Activated CD8-positive, alpha-beta memory T cell treated with anti-CD3 and anti-CD28 coated beads, Interleukin-2, amount 50 U/mL, for 24 hours (primary cell): Measurements from ENCODE around the gene CNOT11.

ENCODE experiments used
- DNase-seq: peaks from one replicate; pipeline ENCODE4 v3.0.0-alpha.2; 2020; ENCODE audit errors: extremely low read depth

The CNOT11 gene

GRCh38 chr2:101278925-101279324, 26.2 kb downstream of the CNOT11 start:
- DNase-seq, result no peak

- DNase-seq, result no peak
Observed at GRCh38 chr2:101281482-101281881, 28.8 kb downstream of the CNOT11 start.

- no peak for DNase-seq
Observed at GRCh38 chr2:101282980-101283379, 30.3 kb downstream of the CNOT11 start.

GRCh38 chr2:101286684-101287083, 34.0 kb downstream of the CNOT11 start:
- DNase-seq, result no peak

DNA sequence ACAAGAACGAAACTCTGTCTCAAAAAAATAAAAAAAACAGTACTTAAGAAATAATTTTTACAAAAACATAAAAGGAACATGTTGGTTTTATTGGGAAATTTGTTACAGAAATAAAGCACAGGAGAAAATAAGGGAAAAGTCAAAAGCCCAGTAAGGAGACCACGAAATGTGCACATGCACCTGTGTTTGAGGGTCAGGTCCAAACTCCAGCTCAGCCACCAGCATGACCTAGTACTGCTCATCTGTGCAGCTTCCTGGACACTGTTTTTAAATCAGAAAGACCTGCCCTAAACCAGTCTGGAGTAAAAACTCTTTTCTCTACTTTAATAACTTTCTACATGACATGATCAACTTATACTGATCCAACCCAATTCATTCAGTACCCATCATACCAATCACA, 34.6 kb downstream of the CNOT11 start:
- DNase-seq, result no peak

GRCh38 chr2:101290711-101291110, 38.0 kb downstream of the CNOT11 start:
- no peak for DNase-seq

GRCh38 chr2:101291973-101292372, 39.3 kb downstream of the CNOT11 start:
- no peak for DNase-seq

GRCh38 chr2:101293544-101293943, 40.9 kb downstream of the CNOT11 start:
- DNase-seq, result no peak

DNA sequence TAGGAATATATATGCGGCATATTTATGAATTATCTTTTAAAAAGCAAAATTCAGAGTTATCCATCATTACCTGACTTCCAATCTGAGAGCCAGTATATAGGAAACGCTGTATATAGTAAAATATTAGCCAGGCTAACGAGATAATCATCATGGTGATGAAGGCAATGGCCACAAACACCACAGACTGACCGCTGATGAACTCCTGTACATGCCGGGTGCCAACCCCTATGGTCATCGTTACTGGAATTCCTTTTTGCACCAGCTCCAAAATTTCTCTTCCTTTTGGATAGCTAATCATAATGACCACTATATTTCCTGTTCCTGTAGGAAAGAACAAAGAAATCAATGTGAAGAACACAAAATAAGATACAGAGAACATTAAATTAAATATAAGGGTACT, 42.2 kb downstream of the CNOT11 start:
- no peak for DNase-seq

GRCh38 chr2:101295895-101296294, 43.2 kb downstream of the CNOT11 start:
- no peak for DNase-seq

DNA sequence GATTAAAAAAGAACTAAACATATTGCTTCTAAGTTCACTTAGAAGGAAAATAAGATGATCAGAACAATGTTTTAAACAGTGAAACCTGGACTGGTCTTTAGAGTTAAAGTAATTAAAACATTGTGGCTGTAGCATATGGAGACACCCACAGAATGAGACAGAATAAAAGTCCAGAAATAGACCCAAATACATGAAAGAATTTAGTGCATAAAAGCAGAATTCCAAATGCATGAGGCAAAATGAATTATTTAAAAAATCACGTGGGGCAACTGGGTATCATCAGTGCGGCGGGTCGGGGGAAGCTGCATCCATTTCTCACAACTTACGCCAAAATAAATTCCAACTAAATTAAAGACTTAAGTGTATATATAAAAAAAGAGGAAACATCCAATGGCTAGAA, 43.7 kb downstream of the CNOT11 start:
- no peak for DNase-seq

GRCh38 chr2:101297383-101297782, 44.7 kb downstream of the CNOT11 start:
- DNase-seq, result no peak

DNA sequence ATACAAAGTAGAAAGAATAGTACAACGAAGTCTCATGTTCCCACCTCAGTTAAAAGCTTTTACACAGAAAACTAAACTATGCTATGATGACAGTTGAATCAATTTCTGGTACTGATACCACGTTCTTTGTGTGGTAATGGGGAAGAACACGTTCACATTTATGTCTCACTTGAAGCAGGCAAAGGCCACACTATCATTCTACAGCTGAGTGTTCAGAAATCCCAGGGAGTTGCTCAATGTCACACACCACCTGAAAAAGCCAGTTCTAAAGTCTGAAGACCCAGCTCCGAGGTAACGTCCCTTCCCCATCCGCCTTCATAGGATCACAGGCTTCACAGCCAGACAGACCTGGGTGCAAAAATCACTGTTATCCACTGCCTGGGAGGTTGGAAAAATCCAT, 46.9 kb downstream of the CNOT11 start:
- no peak for DNase-seq

DNA sequence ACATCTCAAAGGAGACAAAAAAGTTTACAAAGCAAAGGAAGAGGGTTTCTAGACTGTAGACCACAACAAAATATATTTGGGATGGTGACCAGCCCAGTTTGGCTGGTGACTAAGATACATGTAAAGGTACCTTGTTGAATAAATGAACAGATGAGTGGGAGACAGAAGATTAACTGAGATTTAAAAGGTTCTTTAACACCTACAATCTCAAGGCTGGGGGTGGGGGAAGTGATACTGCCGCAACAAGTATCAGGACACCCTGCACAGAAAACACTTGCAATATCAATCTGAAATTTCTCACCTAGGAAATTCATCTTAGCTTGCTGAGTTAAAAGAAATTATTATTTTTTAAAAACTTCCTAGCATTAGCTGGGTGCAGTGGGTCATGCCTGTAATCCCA, 47.5 kb downstream of the CNOT11 start:
- no peak for DNase-seq

DNA sequence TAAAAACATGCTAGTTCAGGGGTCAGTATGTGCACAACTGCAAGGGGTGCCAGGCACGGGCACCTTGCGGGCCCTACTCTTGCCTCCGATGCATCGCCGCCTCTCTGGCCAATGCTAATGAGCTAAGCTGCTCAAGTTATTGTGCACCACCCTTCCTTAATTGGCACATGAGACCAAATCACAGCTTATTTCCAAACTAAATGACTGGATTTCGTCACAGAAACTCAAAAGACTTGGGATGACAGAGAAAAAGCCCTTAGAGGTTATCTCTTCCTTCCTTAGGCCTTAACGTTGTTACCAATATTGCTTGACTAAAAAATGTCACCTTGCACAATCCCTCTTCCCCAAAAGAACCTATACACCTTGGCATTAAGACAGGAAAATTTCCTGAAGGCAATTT, 48.1 kb downstream of the CNOT11 start:
- no peak for DNase-seq

DNA sequence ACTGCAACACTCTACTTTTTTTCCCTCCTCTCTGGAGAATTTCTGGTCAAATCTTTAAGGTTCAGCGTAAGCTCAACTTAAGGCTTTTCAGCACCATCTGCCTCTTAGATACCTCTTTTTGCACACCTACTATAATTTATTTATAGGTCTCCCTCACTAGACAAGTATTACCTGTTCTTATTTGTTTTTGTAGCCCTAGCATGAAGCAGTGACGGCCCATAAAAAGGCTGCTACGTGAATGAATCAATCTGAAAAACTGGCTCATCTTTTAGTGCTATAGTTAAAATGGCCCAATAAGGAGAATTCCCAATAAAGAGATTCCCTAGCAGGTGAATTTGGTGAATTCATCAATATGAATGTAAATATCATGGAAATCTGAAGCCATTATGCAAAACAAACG, 49.3 kb downstream of the CNOT11 start:
- DNase-seq, result no peak

GRCh38 chr2:101303688-101304087, 51.0 kb downstream of the CNOT11 start:
- no peak for DNase-seq

- DNase-seq, result no peak
Observed at GRCh38 chr2:101305035-101305434, 52.3 kb downstream of the CNOT11 start.

DNA sequence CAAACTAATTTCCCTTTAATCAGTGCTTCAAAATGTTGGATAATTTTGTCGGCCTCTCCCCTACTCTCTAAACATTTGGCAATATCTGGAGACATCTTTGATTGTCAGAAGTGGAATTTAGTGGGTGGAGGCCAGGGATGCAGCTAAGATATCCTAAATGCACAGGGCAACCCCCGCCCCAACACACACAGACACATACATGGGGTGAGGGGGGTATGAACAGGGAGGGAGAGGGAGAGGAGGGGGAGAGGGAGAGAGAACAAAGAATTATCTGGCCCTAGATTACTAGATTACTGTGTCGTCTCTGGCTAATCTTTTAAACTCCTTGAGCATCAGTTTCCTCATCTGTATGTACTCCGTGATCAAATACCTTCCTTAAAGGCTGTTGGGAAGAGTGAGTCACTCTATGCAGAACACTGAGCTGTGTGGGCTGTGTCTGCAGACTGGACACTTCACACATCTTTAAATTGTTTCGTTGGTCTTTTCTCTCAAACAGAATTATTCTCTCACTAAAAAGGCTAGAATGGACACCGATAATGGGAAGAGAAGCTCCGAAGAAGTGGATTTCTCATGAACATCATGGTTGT, 52.9 kb downstream of the CNOT11 start:
- DNase-seq, result no peak

DNA sequence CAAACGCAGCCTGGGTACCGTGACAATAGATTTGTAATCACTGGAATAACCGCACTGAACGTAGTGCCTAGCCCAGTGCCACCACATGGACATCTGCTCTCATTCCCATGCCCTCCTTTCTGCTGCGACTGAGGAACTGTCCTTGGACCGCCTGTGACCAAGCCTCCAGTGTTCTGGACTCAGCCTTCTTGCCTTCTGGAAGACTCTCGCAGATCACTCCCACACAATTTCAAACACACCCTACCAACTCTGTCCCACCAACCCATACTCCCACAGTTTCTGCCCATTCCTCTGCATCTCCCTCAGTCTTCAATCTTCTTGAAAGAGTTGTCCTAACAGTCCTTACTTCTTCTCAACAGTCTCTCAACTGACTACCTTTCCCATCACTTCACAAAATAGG, 53.7 kb downstream of the CNOT11 start:
- no peak for DNase-seq

GRCh38 chr2:101307503-101307902, 54.8 kb downstream of the CNOT11 start:
- no peak for DNase-seq

DNA sequence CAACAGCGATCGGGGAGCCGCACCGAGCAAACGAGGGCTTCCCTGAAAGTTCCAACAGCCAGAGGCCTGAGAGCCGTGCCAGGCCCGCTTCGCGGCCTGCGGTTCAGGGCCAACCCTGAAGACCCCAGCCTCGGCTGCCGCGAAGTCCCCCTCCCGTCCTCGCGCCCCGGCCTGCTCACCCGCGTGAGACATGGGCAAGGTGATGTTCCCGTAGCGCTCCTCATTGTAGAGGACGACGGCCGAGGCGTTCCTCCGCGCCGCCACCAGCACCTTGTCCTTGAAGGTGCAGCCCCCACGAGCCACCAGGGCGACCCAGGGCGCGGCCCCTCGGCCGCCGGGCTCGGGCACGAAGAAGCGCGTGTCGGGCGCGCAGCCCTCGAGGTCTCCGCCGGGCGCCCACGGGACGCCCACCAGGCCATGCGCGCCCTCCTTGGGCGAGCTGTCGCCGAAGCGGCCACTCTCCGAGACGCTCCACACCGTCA, 55.3 kb downstream of the CNOT11 start:
- DNase-seq, result no peak

DNA sequence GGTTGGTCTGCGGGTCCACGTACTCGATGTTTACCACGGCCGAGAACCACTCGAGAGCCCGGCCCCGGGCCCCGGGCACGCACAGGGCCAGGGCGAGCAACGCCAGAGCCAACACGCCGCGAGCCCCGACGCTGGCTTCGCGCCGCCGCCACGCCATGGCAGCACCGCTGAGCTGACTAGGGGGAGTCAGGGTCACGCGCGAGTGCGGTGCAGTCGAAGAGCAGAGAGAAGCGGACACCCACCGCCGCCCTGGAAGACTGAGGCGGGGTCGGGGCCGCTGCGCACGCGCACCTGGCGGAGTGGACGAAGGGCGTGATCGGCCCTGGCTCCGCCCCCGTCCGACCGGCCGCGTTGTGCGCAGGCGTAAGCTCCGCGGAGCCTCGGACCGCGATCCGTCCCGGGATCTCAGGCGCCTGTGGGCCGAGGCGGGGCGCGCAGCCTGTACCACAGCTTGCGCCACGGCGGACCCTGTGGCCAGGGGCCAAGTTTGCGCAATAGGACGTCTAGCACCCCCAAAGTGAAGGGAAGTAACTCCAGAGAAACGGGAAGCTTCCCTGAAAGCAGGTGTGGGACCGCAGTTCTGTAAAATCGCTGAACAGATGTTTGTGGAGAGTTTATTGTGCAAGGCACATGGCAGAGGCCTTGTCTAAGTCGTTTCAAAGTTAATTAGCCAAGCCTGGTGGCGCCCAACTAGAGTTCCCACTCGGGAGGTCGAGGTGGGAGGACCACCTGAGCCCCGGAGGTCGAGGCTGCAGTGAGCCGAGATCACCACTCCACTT, 55.9 kb downstream of the CNOT11 start, which contains the start of gene RNF149:
TSS of gene RNF149 (minus strand) at position 270 of the 779 bp plus-strand sequence. CDS start at position 157, 113 bp downstream.
- peak; percentile 69 for DNase-seq
